DOHH2 (cell line): ENCODE results near the gene RCAN3.
A peak's percentile ranks its signal among the peaks of the same experiment; 100 is the strongest.
"Not testable (repeated sequence)": the region's sequence is repeated elsewhere in the genome, so short reads cannot be mapped to it uniquely, and the experiment has no call there.

Source experiments
- H3F3A ChIP-seq: fragments of 200-600 bp; sonication (generic), shearing (Covaris generic); 2 replicates; pipeline ENCODE4 v1.6.0; 2016; ENCODE audit warnings: antibody characterized with exemption, mild to moderate bottlenecking; ENCODE audit not compliant: control insufficient read depth, insufficient read depth
- H3K27ac ChIP-seq: fragments of 200-600 bp; sonication (generic); 2 replicates; pipeline ENCODE4 v1.5.1; 2014; ENCODE audit warnings: low read depth, mild to moderate bottlenecking, low read length, moderate library complexity
- H3K27me3 ChIP-seq: fragments of 200-600 bp; sonication (generic); 2 replicates; pipeline ENCODE4 v1.6.1; 2014; ENCODE audit warnings: mild to moderate bottlenecking, low read length, mixed read lengths; ENCODE audit not compliant: control insufficient read depth
- H3K36me3 ChIP-seq: fragments of 200-600 bp; sonication (generic); 2 replicates; pipeline ENCODE4 v1.6.1; 2014; ENCODE audit warnings: mild to moderate bottlenecking, low read length, moderate library complexity, mixed read lengths; ENCODE audit not compliant: control insufficient read depth
- H3K4me1 ChIP-seq: fragments of 200-600 bp; sonication (generic); 2 replicates; pipeline ENCODE4 v1.6.1; 2014; ENCODE audit warnings: mild to moderate bottlenecking, low read length, mixed read lengths; ENCODE audit not compliant: control insufficient read depth
- H3K4me2 ChIP-seq: fragments of 200-600 bp; sonication (generic); 2 replicates; pipeline ENCODE4 v1.6.0; 2014; ENCODE audit warnings: mild to moderate bottlenecking, low read length, moderate library complexity
- H3K4me3 ChIP-seq: fragments of 200-600 bp; sonication (generic); 2 replicates; pipeline ENCODE4 v1.5.1; 2014; ENCODE audit warnings: mild to moderate bottlenecking, low read length, mixed read lengths
- H3K79me2 ChIP-seq: fragments of 200-600 bp; sonication (generic); 2 replicates; pipeline ENCODE4 v1.6.1; 2014; ENCODE audit warnings: mild to moderate bottlenecking, low read length, mixed read lengths; ENCODE audit not compliant: control insufficient read depth
- H3K9me2 ChIP-seq: fragments of 200-600 bp; sonication (generic); replicated peaks from 2 replicates; pipeline ENCODE4 v1.6.1; 2014; ENCODE audit warnings: mild to moderate bottlenecking, low read length, mixed read lengths; ENCODE audit not compliant: control insufficient read depth
- H3K9me3 ChIP-seq: fragments of 200-600 bp; sonication (generic); 2 replicates; pipeline ENCODE4 v1.6.1; 2014; ENCODE audit warnings: antibody characterized with exemption, low read length, mixed read lengths; ENCODE audit not compliant: control insufficient read depth, insufficient read depth
- H4K20me1 ChIP-seq: fragments of 200-600 bp; sonication (generic); 2 replicates; pipeline ENCODE4 v1.6.0; 2014; ENCODE audit warnings: low read depth, mild to moderate bottlenecking, antibody characterized with exemption, low read length, moderate library complexity; ENCODE audit not compliant: control insufficient read depth, insufficient read depth
- CTCF ChIP-seq: fragments of 200-600 bp; sonication (generic); IDR thresholded peaks from one replicate; pipeline ENCODE4 v1.5.1; 2014; ENCODE audit warnings: antibody characterized with exemption, mild to moderate bottlenecking, low read depth, low read length; ENCODE audit not compliant: poor library complexity, severe bottlenecking
- EZH2phosphoT487 ChIP-seq: fragments of 200-600 bp; sonication (generic); IDR thresholded peaks from 2 replicates; pipeline ENCODE4 v1.6.1; 2017; ENCODE audit warnings: borderline replicate concordance, mild to moderate bottlenecking, antibody characterized with exemption, low read length, moderate library complexity, mixed read lengths

Gene RCAN3

GRCh38 chr1:24486331-24487065, 16.1 kb upstream of the RCAN3 start:
- Histone ChIP-seq H3K4me2 (peak overlapping the region; percentile 63), H3K79me2 (no peaks in the 10 kb centered on the region), H3K4me3 (peak overlapping the region; percentile 46), H3K27me3 (no peaks in the 10 kb centered on the region), H3K9me3 (peaks cover 10% of the 10 kb centered on the region; the same call in 1 of the 2 replicates), H3K9me2 (no peaks in the 10 kb centered on the region), H4K20me1 (no peaks in the 10 kb centered on the region), H3K36me3 (no peaks in the 10 kb centered on the region), H3F3A (peaks cover 2% of the 10 kb centered on the region; the same call in 1 of the 2 replicates), H3K4me1 (peaks cover 42% of the 10 kb centered on the region), H3K27ac (peak overlapping the region; percentile 24)
- TF ChIP-seq EZH2phosphoT487, result no peak
- no peak for TF ChIP-seq CTCF

GRCh38 chr1:24487455-24487854, 15.2 kb upstream of the RCAN3 start:
- Histone ChIP-seq H3K27me3 (no peaks in the 10 kb centered on the region), H3K4me1 (peaks cover 34% of the 10 kb centered on the region), H3K27ac (no peak overlapping the region), H3F3A (peaks cover 2% of the 10 kb centered on the region; the same call in 1 of the 2 replicates), H3K36me3 (no peaks in the 10 kb centered on the region), H3K9me2 (no peaks in the 10 kb centered on the region), H4K20me1 (no peaks in the 10 kb centered on the region), H3K4me3 (no peak overlapping the region), H3K9me3 (peaks cover 10% of the 10 kb centered on the region; the same call in 1 of the 2 replicates), H3K4me2 (peak overlapping the region; percentile 63), H3K79me2 (no peaks in the 10 kb centered on the region)
- no peak for TF ChIP-seq EZH2phosphoT487
- no peak for TF ChIP-seq CTCF

GRCh38 chr1:24488159-24488558, 14.5 kb upstream of the RCAN3 start:
- not testable (repeated sequence) for H3K4me3 ChIP-seq, H3K9me2 ChIP-seq, H3F3A ChIP-seq, H3K27me3 ChIP-seq, H3K4me2 ChIP-seq, H3K36me3 ChIP-seq, H3K27ac ChIP-seq, H3K79me2 ChIP-seq, H4K20me1 ChIP-seq
- H3K4me1 ChIP-seq, result peaks cover 34% of the 10 kb centered on the region
- peaks cover 10% of the 10 kb centered on the region; the same call in 1 of the 2 replicates for H3K9me3 ChIP-seq

GRCh38 chr1:24489674-24490073, 13.0 kb upstream of the RCAN3 start:
- Histone ChIP-seq H3K79me2 (no peaks in the 10 kb centered on the region), H3K27me3 (no peaks in the 10 kb centered on the region), H3K4me3 (no peak overlapping the region), H3F3A (peaks cover 2% of the 10 kb centered on the region; the same call in 1 of the 2 replicates), H3K4me1 (peaks cover 26% of the 10 kb centered on the region), H3K9me2 (no peaks in the 10 kb centered on the region), H3K9me3 (peaks cover 10% of the 10 kb centered on the region; the same call in 1 of the 2 replicates), H4K20me1 (no peaks in the 10 kb centered on the region), H3K4me2 (no peak overlapping the region), H3K27ac (no peak overlapping the region), H3K36me3 (no peaks in the 10 kb centered on the region)
- TF ChIP-seq EZH2phosphoT487 (no peak), CTCF (no peak)
